Neural progenitor cell (in vitro differentiated cells): ENCODE results near the gene MID1. TPM values are rescaled to one million over a fixed set of nuclear protein-coding genes. Genes with fewer than 3 reads are reported as not detected.
A peak's percentile ranks its signal among the peaks of the same experiment; 100 is the strongest.

ENCODE experiments used
- DNase-seq: peaks from one replicate; pipeline ENCODE4 v3.0.0-alpha.2; 2016; ENCODE audit warnings: low spot score
- H2AFZ ChIP-seq: fragments of 200-600 bp; sonication (generic); replicated peaks from 2 replicates; pipeline ENCODE4 v1.6.1; 2016; ENCODE audit warnings: antibody characterized with exemption
- H3F3A ChIP-seq: fragments of 200-600 bp; sonication (generic); 2 replicates; pipeline ENCODE4 v1.6.1; 2016; ENCODE audit warnings: antibody characterized with exemption, low read depth
- H3K27ac ChIP-seq: fragments of 200-600 bp; sonication (generic); 2 replicates; pipeline ENCODE4 v1.5.1; 2016; ENCODE audit warnings: mild to moderate bottlenecking
- H3K27me3 ChIP-seq: fragments of 200-600 bp; sonication (generic); 2 replicates; pipeline ENCODE4 v1.6.1; 2016; ENCODE audit warnings: mild to moderate bottlenecking, moderate library complexity
- H3K36me3 ChIP-seq: fragments of 200-600 bp; sonication (generic); 2 replicates; pipeline ENCODE4 v1.5.1; 2016
- H3K4me1 ChIP-seq: fragments of 200-600 bp; sonication (generic); 2 replicates; pipeline ENCODE4 v1.6.1; 2016; ENCODE audit warnings: mixed run types
- H3K4me2 ChIP-seq: fragments of 200-600 bp; sonication (generic); 2 replicates; pipeline ENCODE4 v1.6.1; 2016
- H3K4me3 ChIP-seq: fragments of 200-600 bp; sonication (generic); 2 replicates; pipeline ENCODE4 v1.5.1; 2016
- H3K79me2 ChIP-seq: fragments of 200-600 bp; sonication (generic); 2 replicates; pipeline ENCODE4 v1.6.1; 2016; ENCODE audit warnings: low read depth
- H3K9ac ChIP-seq: fragments of 200-600 bp; sonication (generic); 2 replicates; pipeline ENCODE4 v1.6.1; 2016
- H3K9me3 ChIP-seq: fragments of 200-600 bp; sonication (generic); 2 replicates; pipeline ENCODE4 v1.5.1; 2016; ENCODE audit warnings: low read depth
- H4K20me1 ChIP-seq: fragments of 200-600 bp; sonication (generic); 2 replicates; pipeline ENCODE4 v1.6.1; 2016; ENCODE audit warnings: low read depth
- H3K27ac Mint-ChIP-seq: 3 replicates; pipeline ENCODE4 v1.8.0; 2021; ENCODE audit warnings: mixed read lengths
- H3K27me3 Mint-ChIP-seq: 2 replicates; pipeline ENCODE4 v1.8.0; 2022; ENCODE audit warnings: low read depth, mild to moderate bottlenecking, inconsistent platforms, moderate library complexity, mixed read lengths; ENCODE audit not compliant: insufficient read depth
- H3K36me3 Mint-ChIP-seq: 3 replicates; pipeline ENCODE4 v1.8.0; 2021; ENCODE audit warnings: mixed read lengths
- H3K4me1 Mint-ChIP-seq: 3 replicates; pipeline ENCODE4 v1.8.0; 2021; ENCODE audit warnings: mixed read lengths
- H3K4me3 Mint-ChIP-seq: 3 replicates; pipeline ENCODE4 v1.8.0; 2021; ENCODE audit warnings: mild to moderate bottlenecking, moderate library complexity, mixed read lengths
- H3K9me3 Mint-ChIP-seq: 3 replicates; pipeline ENCODE4 v1.8.0; 2020; ENCODE audit warnings: mixed read lengths
- EZH2 ChIP-seq: fragments of 200-600 bp; sonication (generic); IDR thresholded peaks from 2 replicates; pipeline ENCODE4 v1.6.1; 2017; ENCODE audit warnings: antibody characterized with exemption, mild to moderate bottlenecking, moderate library complexity
- EZH2phosphoT487 ChIP-seq: fragments of 200-600 bp; sonication (generic); IDR thresholded peaks from 2 replicates; pipeline ENCODE4 v1.6.1; 2017; ENCODE audit warnings: antibody characterized with exemption
- total RNA-seq: library from RNA; depleted of rRNA; stranded (reverse); fragments of >200 nt; gene quantifications from 2 replicates; pipeline ENCODE4 v1.2.3, GENCODE V29; 2015; ENCODE audit warnings: low replicate concordance
- TF ChIP-seq, protein P1 (sequence below): fragments of 200-600 bp; sonication (generic); IDR thresholded peaks from 2 replicates; pipeline ENCODE4 v1.5.1; 2017; ENCODE audit warnings: antibody characterized with exemption, mild to moderate bottlenecking

The MID1 gene
- total RNA-seq, 1 donor from 2014 or later = 29.5 TPM

DNA sequence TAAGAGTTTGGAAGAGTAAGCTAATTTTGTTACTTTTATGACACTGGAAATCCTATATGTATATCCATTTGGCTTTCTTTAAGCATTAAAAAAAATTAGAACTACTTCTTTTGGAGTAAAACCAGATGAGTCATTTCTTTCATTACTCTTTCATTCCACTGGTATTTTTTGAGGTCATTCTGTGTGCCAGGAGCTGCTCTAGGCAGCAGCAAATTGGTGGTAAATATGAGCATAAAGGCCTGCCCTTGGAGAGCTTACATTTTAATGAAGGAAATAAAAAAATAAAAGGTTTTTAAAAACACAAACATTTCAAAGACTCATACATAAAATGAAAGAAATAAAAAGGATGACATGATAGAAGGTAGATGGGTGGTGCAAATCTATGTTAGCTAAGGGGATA, 37.4 kb downstream of the MID1 start:
- Mint-ChIP-seq H3K36me3 (peaks cover 43% of the 10 kb centered on the region), H3K27ac (no peak overlapping the region), H3K9me3 (peaks cover 36% of the 10 kb centered on the region), H3K4me1 (peaks cover 31% of the 10 kb centered on the region), H3K4me3 (no peak overlapping the region), H3K27me3 (no peaks in the 10 kb centered on the region)
- no peak overlapping the region for H3K27ac ChIP-seq
- TF ChIP-seq, protein P1, sequence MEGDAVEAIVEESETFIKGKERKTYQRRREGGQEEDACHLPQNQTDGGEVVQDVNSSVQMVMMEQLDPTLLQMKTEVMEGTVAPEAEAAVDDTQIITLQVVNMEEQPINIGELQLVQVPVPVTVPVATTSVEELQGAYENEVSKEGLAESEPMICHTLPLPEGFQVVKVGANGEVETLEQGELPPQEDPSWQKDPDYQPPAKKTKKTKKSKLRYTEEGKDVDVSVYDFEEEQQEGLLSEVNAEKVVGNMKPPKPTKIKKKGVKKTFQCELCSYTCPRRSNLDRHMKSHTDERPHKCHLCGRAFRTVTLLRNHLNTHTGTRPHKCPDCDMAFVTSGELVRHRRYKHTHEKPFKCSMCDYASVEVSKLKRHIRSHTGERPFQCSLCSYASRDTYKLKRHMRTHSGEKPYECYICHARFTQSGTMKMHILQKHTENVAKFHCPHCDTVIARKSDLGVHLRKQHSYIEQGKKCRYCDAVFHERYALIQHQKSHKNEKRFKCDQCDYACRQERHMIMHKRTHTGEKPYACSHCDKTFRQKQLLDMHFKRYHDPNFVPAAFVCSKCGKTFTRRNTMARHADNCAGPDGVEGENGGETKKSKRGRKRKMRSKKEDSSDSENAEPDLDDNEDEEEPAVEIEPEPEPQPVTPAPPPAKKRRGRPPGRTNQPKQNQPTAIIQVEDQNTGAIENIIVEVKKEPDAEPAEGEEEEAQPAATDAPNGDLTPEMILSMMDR = no peak
- TF ChIP-seq EZH2phosphoT487 (no peak), EZH2 (no peak)
- peaks cover 3% of the 10 kb centered on the region for H3K4me1 ChIP-seq
- peaks cover 7% of the 10 kb centered on the region for H3K9me3 ChIP-seq
- peaks cover 25% of the 10 kb centered on the region for H4K20me1 ChIP-seq
- no peaks in the 10 kb centered on the region for H3K27me3 ChIP-seq
- H3K4me2 ChIP-seq = no peak overlapping the region
- H3K79me2 ChIP-seq = peaks cover 51% of the 10 kb centered on the region
- H3K9ac ChIP-seq = no peak overlapping the region
- no peak overlapping the region for H2AFZ ChIP-seq
- H3K4me3 ChIP-seq = no peak overlapping the region
- no peaks in the 10 kb centered on the region for H3F3A ChIP-seq
- no peak for DNase-seq
- no peaks in the 10 kb centered on the region for H3K36me3 ChIP-seq

DNA sequence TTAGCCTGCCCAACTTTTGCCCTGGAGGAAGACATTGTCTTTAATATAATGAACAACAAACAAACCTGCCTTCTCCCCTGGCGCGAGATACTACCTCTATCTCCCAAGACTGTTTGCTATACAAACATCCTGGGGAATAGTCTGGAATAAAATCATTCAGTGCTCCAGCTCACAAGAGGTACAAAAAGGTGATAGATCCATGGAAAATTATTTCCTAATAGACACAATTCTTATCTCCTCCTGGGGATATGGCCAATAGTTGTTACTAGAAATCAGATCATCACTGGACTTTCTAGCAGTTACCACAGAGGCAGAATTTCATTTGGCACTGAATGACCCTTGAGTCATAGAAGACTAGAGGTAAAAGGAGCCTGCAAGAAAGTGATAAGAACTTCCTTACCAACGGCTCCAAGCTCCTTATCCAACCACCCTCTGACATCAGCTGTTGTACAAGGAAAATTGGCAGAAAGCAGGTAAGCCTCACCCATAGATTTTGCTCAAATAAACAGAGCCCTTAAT, 38.1 kb downstream of the MID1 start:
- Histone ChIP-seq H3F3A (no peaks in the 10 kb centered on the region), H2AFZ (no peak overlapping the region), H4K20me1 (peaks cover 28% of the 10 kb centered on the region), H3K9me3 (peaks cover 7% of the 10 kb centered on the region), H3K79me2 (peaks cover 45% of the 10 kb centered on the region), H3K36me3 (no peaks in the 10 kb centered on the region), H3K4me3 (no peak overlapping the region), H3K27me3 (no peaks in the 10 kb centered on the region), H3K27ac (no peak overlapping the region), H3K4me1 (peaks cover 3% of the 10 kb centered on the region), H3K4me2 (no peak overlapping the region), H3K9ac (no peak overlapping the region)
- no peak overlapping the region for H3K27ac Mint-ChIP-seq
- H3K4me3 Mint-ChIP-seq = no peak overlapping the region
- H3K36me3 Mint-ChIP-seq = peaks cover 43% of the 10 kb centered on the region
- H3K27me3 Mint-ChIP-seq = no peaks in the 10 kb centered on the region
- peaks cover 35% of the 10 kb centered on the region for H3K9me3 Mint-ChIP-seq
- TF ChIP-seq EZH2 = no peak
- TF ChIP-seq, protein P1 = no peak
- no peak for DNase-seq
- peaks cover 35% of the 10 kb centered on the region for H3K4me1 Mint-ChIP-seq

DNA sequence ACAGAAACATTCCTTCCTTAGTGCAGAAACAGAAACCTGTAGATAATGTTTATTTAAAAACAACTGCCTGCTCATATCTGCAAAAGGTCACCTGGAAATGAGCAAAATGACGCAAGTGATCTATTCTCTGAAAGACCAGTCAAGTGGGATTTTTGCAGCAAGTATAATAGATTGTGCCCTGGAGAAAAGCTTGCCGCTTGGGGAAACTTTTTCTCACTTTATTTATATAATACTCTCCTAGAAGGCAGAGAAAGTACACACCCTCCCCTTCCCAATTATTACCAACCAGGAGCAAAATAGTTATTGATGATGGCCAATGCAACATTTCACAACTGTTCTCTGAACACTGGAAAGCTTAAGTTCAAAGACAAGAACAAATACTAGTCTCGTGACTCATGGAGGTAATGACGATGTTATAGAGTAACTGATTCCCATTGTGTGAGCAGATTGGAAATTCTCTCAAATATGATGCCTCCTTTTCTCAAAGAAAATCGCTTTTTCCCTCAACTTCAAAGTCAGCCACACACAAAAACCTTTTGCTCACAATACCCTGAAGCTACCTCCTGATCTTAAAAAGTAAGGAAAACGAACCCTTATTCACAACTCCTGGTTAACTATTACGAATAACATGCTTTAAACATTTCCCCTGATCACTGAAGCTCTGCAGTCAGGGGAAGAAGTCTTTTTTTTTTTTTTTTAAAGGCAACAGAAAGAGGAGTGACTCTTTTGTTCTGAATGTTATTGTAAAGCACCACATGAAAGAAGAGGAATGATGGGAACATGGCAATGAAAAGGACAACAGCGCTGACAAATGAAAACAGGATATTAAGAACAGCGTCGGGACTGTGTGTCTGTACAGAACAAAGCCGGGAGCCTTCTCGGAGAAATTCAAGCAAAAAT, 41.0 kb downstream of the MID1 start:
- no peak overlapping the region for H2AFZ ChIP-seq
- no peaks in the 10 kb centered on the region for H3K9me3 ChIP-seq
- no peak overlapping the region for H3K4me3 ChIP-seq
- Mint-ChIP-seq H3K36me3 (peaks cover 39% of the 10 kb centered on the region), H3K4me3 (peak overlapping the region; percentile 57), H3K27me3 (no peaks in the 10 kb centered on the region), H3K27ac (peak overlapping the region; percentile 89), H3K4me1 (peaks cover 41% of the 10 kb centered on the region), H3K9me3 (peaks cover 30% of the 10 kb centered on the region)
- DNase-seq = peak; percentile 8
- no peaks in the 10 kb centered on the region for H3K36me3 ChIP-seq
- H3K4me1 ChIP-seq = peaks cover 3% of the 10 kb centered on the region
- H3K9ac ChIP-seq = no peak overlapping the region
- H3K4me2 ChIP-seq = no peak overlapping the region
- peaks cover 44% of the 10 kb centered on the region for H3K79me2 ChIP-seq
- TF ChIP-seq EZH2phosphoT487 (no peak), EZH2 (no peak)
- TF ChIP-seq, protein P1 = no peak
- no peak overlapping the region for H3K27ac ChIP-seq
- peaks cover 28% of the 10 kb centered on the region for H4K20me1 ChIP-seq
- H3F3A ChIP-seq = no peaks in the 10 kb centered on the region
- no peaks in the 10 kb centered on the region for H3K27me3 ChIP-seq
